BJ (cell line): ENCODE results near the gene TSNAXIP1. TPM values are rescaled to one million over a fixed set of nuclear protein-coding genes. Genes with fewer than 3 reads are reported as not detected.

Experiments used
- CTCF ChIA-PET: fragments of 350-600 bp; formaldehyde crosslinking; extraction: SDS; loops from one replicate; lab custom pipeline; 2021; ENCODE audit warnings: antibody characterized with exemption, inconsistent platforms; lab: Yijun Ruan, JAX
- POLR2A ChIA-PET: fragments of 300-600 bp; sonication (Branson Sonifier 250); formaldehyde crosslinking; extraction: SDS; loops from one replicate; lab custom pipeline; 2021; ENCODE audit warnings: antibody characterized with exemption; lab: Charles Lee
- DNase-seq: peaks from one replicate; pipeline ENCODE4 v3.0.0-alpha.2; 2011; ENCODE audit warnings: low read depth
- H3K27me3 ChIP-seq: 2 replicates; pipeline ENCODE4 v1.6.0; 2011; ENCODE audit warnings: low read length; ENCODE audit not compliant: control insufficient read depth, insufficient read depth
- H3K36me3 ChIP-seq: 2 replicates; pipeline ENCODE4 v1.5.1; 2011; ENCODE audit warnings: low read length; ENCODE audit not compliant: control insufficient read depth, insufficient read depth
- H3K4me3 ChIP-seq: 2 replicates; pipeline ENCODE4 v1.5.1; 2011; ENCODE audit warnings: low read depth, mild to moderate bottlenecking, control low read depth, low read length
- CTCF ChIP-seq: IDR thresholded peaks from 2 replicates; pipeline ENCODE4 v1.5.1; 2011; ENCODE audit warnings: low read depth, mild to moderate bottlenecking, control low read depth, inconsistent platforms, low read length, moderate library complexity; ENCODE audit not compliant: insufficient read depth
- polyA plus RNA-seq: library from polyadenylated mRNA; depleted of rRNA; stranded (reverse); fragments of >200 nt; gene quantifications from 2 replicates; pipeline ENCODE4 v1.2.3, GENCODE V29; 2011

TSNAXIP1 gene
- polyA plus RNA-seq, 1 experiment, result 1.6 TPM

GRCh38 chr16:67805718-67806427, 816 bp upstream of the TSNAXIP1 start:
- TF ChIP-seq CTCF, result no peak
- Histone ChIP-seq H3K36me3 (peaks cover 6% of the 10 kb centered on the region), H3K27me3 (no peaks in the 10 kb centered on the region), H3K4me3 (peak overlapping the region; percentile 84)
- no peak for DNase-seq
- POLR2A ChIA-PET, result interaction anchor here (0.5 to 1.0 kb wide), 2 partner anchors 23 to 146 kb away, joined by 3 to 6 read pairs; partner anchors contain the start of gene ACD
- CTCF ChIA-PET, result interaction anchor here (0.6 to 3.1 kb wide), 9 partner anchors 10 to 290 kb away, joined by 3 to 50 read pairs (median 4); partner anchors contain the start of genes C16orf86 and ENKD1

- Histone ChIP-seq H3K4me3 (peak overlapping the region; percentile 65), H3K36me3 (peaks cover 3% of the 10 kb centered on the region), H3K27me3 (no peaks in the 10 kb centered on the region)
- ChIA-PET POLR2A (interaction anchor here (0.7 to 1.0 kb wide), 2 partner anchors 128 to 147 kb away, joined by 3 read pairs; partner anchors contain the start of gene ACD), CTCF (interaction anchor here (1.0 to 3.1 kb wide), 10 partner anchors 9 to 292 kb away, joined by 3 to 50 read pairs (median 5); partner anchors contain the start of genes C16orf86 and ENKD1)
- DNase-seq, result no peak
- TF ChIP-seq CTCF, result peak; percentile 28; the same call in 1 of the 2 replicates
Measured at GRCh38 chr16:67807148-67807682, 526 bp downstream of the TSNAXIP1 start.

- no peak for TF ChIP-seq CTCF
- CTCF ChIA-PET, result interaction anchor here (1.5 kb wide), 1 partner anchor 130 kb away, joined by 3 read pairs; no protein-coding TSS in a partner anchor
- no peaks in the 10 kb centered on the region for H3K36me3 ChIP-seq
Measured at GRCh38 chr16:67811899-67812298, 5.2 kb downstream of the TSNAXIP1 start.

GRCh38 chr16:67814567-67814966, 7.9 kb downstream of the TSNAXIP1 start:
- POLR2A ChIA-PET, result no interaction called here
- Histone ChIP-seq H3K4me3 (no peak overlapping the region), H3K27me3 (no peaks in the 10 kb centered on the region), H3K36me3 (no peaks in the 10 kb centered on the region)
- TF ChIP-seq CTCF, result no peak
- DNase-seq, result no peak
- CTCF ChIA-PET, result interaction anchor here (0.9 to 2.7 kb wide), 5 partner anchors 13 to 226 kb away, joined by 3 to 17 read pairs (median 4); no protein-coding TSS in a partner anchor

More at GRCh38 chr16:67811899-67812298, 5.2 kb downstream of the TSNAXIP1 start:
- POLR2A ChIA-PET, result no interaction called here
- Histone ChIP-seq H3K4me3 (no peak overlapping the region), H3K27me3 (no peaks in the 10 kb centered on the region)
- no peak for DNase-seq
